ENCODE measurements around the gene TNFRSF18.
A peak's percentile ranks its signal among the peaks of the same experiment; 100 is the strongest.

Gene TNFRSF18

GRCh38 chr1:1243266-1243660 is 36.9 kb upstream of the TNFRSF18 start:
- peaks cover 8% of the 10 kb centered on the region for H3K4me1 ChIP-seq (ENCODE audit: insufficient read depth, insufficient read length)
- peaks cover 6% of the 10 kb centered on the region for H3K27me3 ChIP-seq (ENCODE audit: insufficient read depth, insufficient read length)
- no peaks in the 10 kb centered on the region for H3K9me3 ChIP-seq (ENCODE audit: insufficient read depth, low read length)

GRCh38 chr1:1242461-1243265 is 36.3 kb upstream of the TNFRSF18 start:
- no peak overlapping the region for H3K9ac ChIP-seq (ENCODE audit: insufficient read length, low read depth)
- H3K4me1 ChIP-seq (ENCODE audit: insufficient read depth, insufficient read length) = peaks cover 11% of the 10 kb centered on the region
- H3K4me3 ChIP-seq (ENCODE audit: insufficient read length, low read depth) = no peak overlapping the region
- H3K36me3 ChIP-seq (ENCODE audit: insufficient read depth, insufficient read length, low read length) = peaks cover 2% of the 10 kb centered on the region
- no peak for DNase-seq (ENCODE audit: low read depth, low spot score)
- H3K9me3 ChIP-seq (ENCODE audit: insufficient read depth, low read length) = no peaks in the 10 kb centered on the region
- TF ChIP-seq YY1 (IDR thresholded peaks at IDR 0.05; ENCODE audit: insufficient read depth, insufficient read length) = no peak
- TF ChIP-seq SUZ12 (IDR thresholded peaks at IDR 0.05; ENCODE audit: extremely low read depth, insufficient read depth, insufficient read length) = no peak
- no peak for TF ChIP-seq ZNF274 (IDR thresholded peaks at IDR 0.05; ENCODE audit: low read depth, low read length)
- peaks cover 5% of the 10 kb centered on the region for H3K27me3 ChIP-seq (ENCODE audit: insufficient read depth, insufficient read length)

More at GRCh38 chr1:1243266-1243660, 36.9 kb upstream of the TNFRSF18 start:
- no peak for DNase-seq (ENCODE audit: low read depth, low spot score)
- Histone ChIP-seq H3K9ac (ENCODE audit: insufficient read length, low read depth) (no peak overlapping the region), H3K4me3 (ENCODE audit: insufficient read length, low read depth) (no peak overlapping the region), H3K36me3 (ENCODE audit: insufficient read depth, insufficient read length, low read length) (peaks cover 2% of the 10 kb centered on the region)
- no peak for TF ChIP-seq ZNF274 (IDR thresholded peaks at IDR 0.05; ENCODE audit: low read depth, low read length)

GRCh38 chr1:1241588-1242219 is 35.3 kb upstream of the TNFRSF18 start:
- Histone ChIP-seq H3K27me3 (ENCODE audit: insufficient read depth, insufficient read length) (no peaks in the 10 kb centered on the region), H3K4me1 (ENCODE audit: insufficient read depth, insufficient read length) (peaks cover 8% of the 10 kb centered on the region)
- no peak for DNase-seq (ENCODE audit: low read depth, low spot score)

DNA sequence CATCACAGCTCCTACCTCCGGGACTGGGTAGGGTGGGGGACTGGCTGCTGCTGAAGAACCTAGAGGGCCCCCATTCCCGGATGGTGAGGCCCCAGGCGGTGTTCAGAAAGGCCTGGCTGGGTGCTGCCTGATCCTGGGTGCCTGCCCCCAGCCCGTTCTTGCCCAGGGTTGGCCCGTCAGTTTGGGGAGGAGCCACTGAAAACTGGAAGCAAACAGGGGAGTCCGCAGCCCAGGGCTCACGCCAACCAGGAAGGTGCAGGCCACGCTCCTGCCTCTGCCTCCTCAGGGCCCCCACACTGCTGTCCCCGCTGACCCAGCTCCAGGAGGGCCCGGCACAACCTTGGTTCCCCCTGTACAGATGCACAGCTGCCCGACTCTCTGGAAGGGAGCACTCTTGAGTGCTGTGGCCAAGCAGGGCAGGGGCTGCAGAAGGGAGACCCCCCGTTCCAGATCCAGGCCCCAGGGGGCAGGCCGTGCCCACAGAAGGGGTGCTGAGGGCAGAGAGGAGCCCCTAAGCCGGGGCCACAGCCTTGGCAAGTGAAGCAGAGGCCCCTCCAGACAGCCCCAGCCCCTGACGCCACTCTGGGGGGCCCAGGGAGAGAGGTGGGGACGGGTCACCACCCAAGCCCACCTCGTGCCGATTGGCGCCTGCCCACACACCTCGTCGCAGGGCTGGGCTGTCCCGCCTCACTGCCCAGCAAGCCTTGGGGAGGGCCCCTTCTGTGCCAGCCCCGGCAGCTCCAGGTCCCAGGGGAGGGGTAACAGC is 34.6 kb upstream of the TNFRSF18 start:
- Histone ChIP-seq H3K4me3 (ENCODE audit: insufficient read length, low read depth) (no peak overlapping the region), H3K4me1 (ENCODE audit: insufficient read depth, insufficient read length) (peaks cover 8% of the 10 kb centered on the region), H3K9me3 (ENCODE audit: insufficient read depth, low read length) (no peaks in the 10 kb centered on the region), H3K27me3 (ENCODE audit: insufficient read depth, insufficient read length) (no peaks in the 10 kb centered on the region), H3K36me3 (ENCODE audit: insufficient read depth, insufficient read length, low read length) (peaks cover 2% of the 10 kb centered on the region), H3K9ac (ENCODE audit: insufficient read length, low read depth) (no peak overlapping the region)
- DNase-seq (ENCODE audit: low read depth, low spot score) = no peak
- no peak for TF ChIP-seq YY1 (IDR thresholded peaks at IDR 0.05; ENCODE audit: insufficient read depth, insufficient read length)
- no peak for TF ChIP-seq ZNF274 (IDR thresholded peaks at IDR 0.05; ENCODE audit: low read depth, low read length)
- no peak for TF ChIP-seq SUZ12 (IDR thresholded peaks at IDR 0.05; ENCODE audit: extremely low read depth, insufficient read depth, insufficient read length)

More at GRCh38 chr1:1241588-1242219, 35.3 kb upstream of the TNFRSF18 start:
- Histone ChIP-seq H3K36me3 (ENCODE audit: insufficient read depth, insufficient read length, low read length) (peaks cover 2% of the 10 kb centered on the region), H3K9ac (ENCODE audit: insufficient read length, low read depth) (no peak overlapping the region), H3K4me3 (ENCODE audit: insufficient read length, low read depth) (no peak overlapping the region), H3K9me3 (ENCODE audit: insufficient read depth, low read length) (no peaks in the 10 kb centered on the region)
- TF ChIP-seq ZNF274 (IDR thresholded peaks at IDR 0.05; ENCODE audit: low read depth, low read length) (no peak), SUZ12 (IDR thresholded peaks at IDR 0.05; ENCODE audit: extremely low read depth, insufficient read depth, insufficient read length) (no peak), YY1 (IDR thresholded peaks at IDR 0.05; ENCODE audit: insufficient read depth, insufficient read length) (no peak)

DNA sequence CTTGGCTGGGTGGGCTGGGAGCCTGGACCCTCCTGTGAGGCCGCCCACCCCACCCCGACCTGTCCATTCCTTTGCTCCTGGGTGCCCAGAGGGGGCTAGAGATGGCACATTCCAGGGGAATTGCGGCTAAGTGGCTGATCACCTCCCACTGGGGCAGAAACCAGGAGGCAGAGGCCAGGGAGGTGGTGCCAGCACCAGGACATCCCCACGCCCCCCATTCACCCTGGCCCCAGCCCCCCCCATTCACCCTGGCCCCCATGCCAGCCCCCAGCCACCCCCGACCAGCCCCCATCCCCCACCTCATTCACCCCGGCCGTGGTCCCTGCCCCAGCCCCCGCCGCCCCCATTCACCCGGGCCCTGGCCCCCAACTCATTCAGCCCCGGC is 33.9 kb upstream of the TNFRSF18 start:
- no peak for TF ChIP-seq YY1 (IDR thresholded peaks at IDR 0.05; ENCODE audit: insufficient read depth, insufficient read length)
- no peak for TF ChIP-seq ZNF274 (IDR thresholded peaks at IDR 0.05; ENCODE audit: low read depth, low read length)
- TF ChIP-seq SUZ12 (IDR thresholded peaks at IDR 0.05; ENCODE audit: extremely low read depth, insufficient read depth, insufficient read length) = no peak
- Histone ChIP-seq H3K9me3 (ENCODE audit: insufficient read depth, low read length) (no peaks in the 10 kb centered on the region), H3K4me3 (ENCODE audit: insufficient read length, low read depth) (no peak overlapping the region), H3K9ac (ENCODE audit: insufficient read length, low read depth) (no peak overlapping the region), H3K4me1 (ENCODE audit: insufficient read depth, insufficient read length) (peaks cover 8% of the 10 kb centered on the region), H3K27me3 (ENCODE audit: insufficient read depth, insufficient read length) (no peaks in the 10 kb centered on the region), H3K36me3 (ENCODE audit: insufficient read depth, insufficient read length, low read length) (peaks cover 7% of the 10 kb centered on the region)
- no peak for DNase-seq (ENCODE audit: low read depth, low spot score)

DNA sequence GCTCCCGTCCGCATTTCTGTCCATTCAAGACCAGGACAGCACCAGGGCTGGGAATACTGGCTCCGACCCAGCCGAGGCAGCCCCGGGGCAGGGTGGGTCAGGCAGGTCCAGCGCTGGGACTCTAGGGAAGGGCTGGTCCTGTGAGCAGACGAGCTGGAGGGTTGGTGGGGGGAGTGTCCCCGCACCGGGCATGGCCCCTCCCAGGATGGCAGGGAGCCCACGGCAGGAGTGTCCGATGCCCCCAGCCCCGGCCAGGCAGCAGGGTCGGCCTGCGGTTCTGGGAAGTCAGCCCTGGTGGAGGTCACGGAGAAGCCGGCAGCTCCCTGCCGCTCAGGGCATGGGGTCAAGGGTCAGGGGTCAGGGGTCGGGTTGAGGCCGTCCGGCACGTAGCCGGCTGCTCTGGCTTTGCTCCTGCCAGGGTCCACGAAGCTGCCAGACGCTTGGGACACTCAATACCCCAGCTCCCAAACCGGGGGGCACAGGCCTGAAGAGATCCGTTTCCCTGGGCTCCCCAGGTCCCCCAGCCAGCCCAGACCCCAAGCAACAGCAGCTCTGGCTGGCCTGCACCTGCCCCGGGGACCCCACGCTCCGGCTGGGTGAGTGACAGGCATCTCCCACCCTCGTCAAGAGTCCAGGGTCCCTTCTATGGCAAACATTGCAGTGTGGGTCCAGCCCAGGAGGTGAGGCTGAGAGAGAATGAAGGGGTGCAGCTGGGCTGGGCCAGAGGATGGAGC is 33.4 kb upstream of the TNFRSF18 start:
- Histone ChIP-seq H3K4me1 (ENCODE audit: insufficient read depth, insufficient read length) (peaks cover 8% of the 10 kb centered on the region), H3K9ac (ENCODE audit: insufficient read length, low read depth) (peak overlapping the region; percentile 3)
- no peak for DNase-seq (ENCODE audit: low read depth, low spot score)

More for the DNA sequence above, 33.4 kb upstream of the TNFRSF18 start:
- H3K9me3 ChIP-seq (ENCODE audit: insufficient read depth, low read length) = no peaks in the 10 kb centered on the region
- peaks cover 13% of the 10 kb centered on the region for H3K36me3 ChIP-seq (ENCODE audit: insufficient read depth, insufficient read length, low read length)
- no peaks in the 10 kb centered on the region for H3K27me3 ChIP-seq (ENCODE audit: insufficient read depth, insufficient read length)
- TF ChIP-seq SUZ12 (IDR thresholded peaks at IDR 0.05; ENCODE audit: extremely low read depth, insufficient read depth, insufficient read length) = no peak
- no peak for TF ChIP-seq YY1 (IDR thresholded peaks at IDR 0.05; ENCODE audit: insufficient read depth, insufficient read length)
- no peak for TF ChIP-seq ZNF274 (IDR thresholded peaks at IDR 0.05; ENCODE audit: low read depth, low read length)
- H3K4me3 ChIP-seq (ENCODE audit: insufficient read length, low read depth) = no peak overlapping the region
